ENCODE measurements around the gene NHERF2. TPM values are rescaled to one million over a fixed set of nuclear protein-coding genes. Genes with fewer than 3 reads are reported as not detected.

The NHERF2 gene
- total RNA-seq, 2 donors from 2014 or later, result 20.1 to 25.5 TPM

DNA sequence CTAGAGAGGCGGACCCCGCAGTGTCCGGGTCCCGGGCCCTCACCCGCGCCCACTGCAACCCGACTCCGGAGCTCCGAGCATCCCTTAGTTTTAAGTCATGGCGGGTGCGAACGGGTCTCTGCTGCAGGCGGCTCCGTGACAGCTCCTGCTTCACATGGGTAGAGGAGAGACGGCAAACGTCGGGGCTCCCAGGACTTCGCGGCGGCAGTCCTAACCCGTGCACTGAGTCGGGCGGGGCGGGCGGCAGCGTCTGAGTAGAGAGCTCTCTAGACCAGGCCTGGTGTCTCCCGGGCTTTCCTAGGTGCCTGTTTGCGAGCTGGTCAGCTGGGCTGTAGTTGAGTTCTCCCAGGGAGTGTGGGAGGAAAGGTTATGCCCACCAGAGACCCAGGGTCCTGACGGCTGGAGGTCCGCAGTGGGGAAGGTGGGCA, 21.4 kb downstream of the NHERF2 start:
- no peaks in the 10 kb centered on the region for H3K27me3 ChIP-seq (ENCODE audit: control insufficient read depth, insufficient read depth, low read length, poor library complexity, severe bottlenecking)
- peak overlapping the region; percentile 87 for H3K4me3 ChIP-seq (ENCODE audit: low read length)
- H3K9ac ChIP-seq (ENCODE audit: extremely low read depth, low read length, poor library complexity, severe bottlenecking), result peak overlapping the region; percentile 11
- peaks cover 15% of the 10 kb centered on the region for H3K36me3 ChIP-seq (ENCODE audit: control insufficient read depth, insufficient read depth, low read length)
- no peak for DNase-seq
- Mint-ChIP-seq H3K4me3 (peak overlapping the region; percentile 85), H3K27me3 (ENCODE audit: insufficient read depth) (no peaks in the 10 kb centered on the region), H3K27ac (peak overlapping the region; percentile 55), H3K36me3 (ENCODE audit: low read depth) (peaks cover 23% of the 10 kb centered on the region), H3K4me1 (peaks cover 11% of the 10 kb centered on the region), H3K9me3 (no peaks in the 10 kb centered on the region)
- H3K9me3 ChIP-seq (ENCODE audit: control insufficient read depth, low read length), result no peaks in the 10 kb centered on the region
- no peaks in the 10 kb centered on the region for H3K4me1 ChIP-seq (ENCODE audit: control insufficient read depth, insufficient read depth, low read length)
- TF ChIP-seq, protein P1, sequence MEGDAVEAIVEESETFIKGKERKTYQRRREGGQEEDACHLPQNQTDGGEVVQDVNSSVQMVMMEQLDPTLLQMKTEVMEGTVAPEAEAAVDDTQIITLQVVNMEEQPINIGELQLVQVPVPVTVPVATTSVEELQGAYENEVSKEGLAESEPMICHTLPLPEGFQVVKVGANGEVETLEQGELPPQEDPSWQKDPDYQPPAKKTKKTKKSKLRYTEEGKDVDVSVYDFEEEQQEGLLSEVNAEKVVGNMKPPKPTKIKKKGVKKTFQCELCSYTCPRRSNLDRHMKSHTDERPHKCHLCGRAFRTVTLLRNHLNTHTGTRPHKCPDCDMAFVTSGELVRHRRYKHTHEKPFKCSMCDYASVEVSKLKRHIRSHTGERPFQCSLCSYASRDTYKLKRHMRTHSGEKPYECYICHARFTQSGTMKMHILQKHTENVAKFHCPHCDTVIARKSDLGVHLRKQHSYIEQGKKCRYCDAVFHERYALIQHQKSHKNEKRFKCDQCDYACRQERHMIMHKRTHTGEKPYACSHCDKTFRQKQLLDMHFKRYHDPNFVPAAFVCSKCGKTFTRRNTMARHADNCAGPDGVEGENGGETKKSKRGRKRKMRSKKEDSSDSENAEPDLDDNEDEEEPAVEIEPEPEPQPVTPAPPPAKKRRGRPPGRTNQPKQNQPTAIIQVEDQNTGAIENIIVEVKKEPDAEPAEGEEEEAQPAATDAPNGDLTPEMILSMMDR (conservative IDR thresholded peaks at IDR 0.05), result no peak
- 2% methylated on average over 24 to 30 of the region's 30 CpGs for WGBS, 2 experiments (ENCODE audit: insufficient coverage in 1 of 2, insufficient read length in 1 of 2)
- no peak overlapping the region for H3K27ac ChIP-seq (ENCODE audit: low read depth, low read length)

DNA sequence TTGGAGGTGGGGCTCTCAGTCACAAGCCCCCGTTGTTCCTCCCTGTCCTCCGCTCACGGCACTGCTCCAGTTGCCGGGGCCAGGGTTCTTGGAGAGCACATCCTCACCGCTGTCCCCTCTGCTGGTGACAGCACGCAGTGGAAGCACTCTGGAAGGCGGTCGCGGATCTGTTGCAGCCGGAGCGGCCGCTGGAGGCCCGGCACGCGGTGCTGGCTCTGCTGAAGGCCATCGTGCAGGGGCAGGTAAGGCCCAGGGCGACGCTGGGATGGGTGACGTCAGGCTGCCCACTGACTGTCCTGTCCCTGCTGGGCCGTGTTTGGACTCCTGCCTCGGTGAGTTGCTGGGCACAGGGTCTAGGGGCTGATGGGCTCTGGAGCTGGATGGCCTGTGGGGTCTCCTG, 26.5 kb downstream of the NHERF2 start:
- Histone ChIP-seq H3K27ac (ENCODE audit: low read depth, low read length) (no peak overlapping the region), H3K9me3 (ENCODE audit: control insufficient read depth, low read length) (no peaks in the 10 kb centered on the region), H3K36me3 (ENCODE audit: control insufficient read depth, insufficient read depth, low read length) (peaks cover 15% of the 10 kb centered on the region), H3K4me3 (ENCODE audit: low read length) (no peak overlapping the region), H3K27me3 (ENCODE audit: control insufficient read depth, insufficient read depth, low read length, poor library complexity, severe bottlenecking) (no peaks in the 10 kb centered on the region), H3K9ac (ENCODE audit: extremely low read depth, low read length, poor library complexity, severe bottlenecking) (no peak overlapping the region), H3K4me1 (ENCODE audit: control insufficient read depth, insufficient read depth, low read length) (no peaks in the 10 kb centered on the region)
- Mint-ChIP-seq H3K9me3 (no peaks in the 10 kb centered on the region), H3K4me1 (peaks cover 8% of the 10 kb centered on the region), H3K27ac (no peak overlapping the region), H3K27me3 (ENCODE audit: insufficient read depth) (no peaks in the 10 kb centered on the region), H3K4me3 (no peak overlapping the region), H3K36me3 (ENCODE audit: low read depth) (peaks cover 30% of the 10 kb centered on the region)
- TF ChIP-seq, protein P1 (conservative IDR thresholded peaks at IDR 0.05), result no peak
- WGBS, 2 experiments (ENCODE audit: insufficient coverage in 1 of 2, insufficient read length in 1 of 2), result 94 to 100% methylated on average over 7 to 21 of the region's 21 CpGs
- no peak for DNase-seq

DNA sequence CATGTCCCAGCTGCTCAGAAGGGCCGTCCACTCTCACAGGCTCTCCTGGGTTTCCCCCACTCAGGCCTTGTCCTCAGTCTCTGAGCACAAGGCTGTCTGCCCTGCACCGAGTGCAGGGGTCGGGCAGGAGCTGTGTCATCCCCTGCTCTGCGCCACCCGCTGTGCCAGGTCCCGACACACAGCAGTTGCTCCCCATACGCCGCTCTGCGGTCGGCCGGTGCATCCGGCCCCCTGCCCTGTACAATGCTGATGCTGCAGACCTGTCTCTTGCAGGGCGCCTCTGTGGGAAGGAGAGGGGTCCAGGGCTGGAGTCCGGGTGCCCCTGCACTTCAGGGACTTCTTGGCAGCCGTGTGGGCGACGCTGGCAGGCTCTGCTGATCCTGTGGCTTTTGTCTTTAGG, 27.2 kb downstream of the NHERF2 start:
- Histone ChIP-seq H3K9me3 (ENCODE audit: control insufficient read depth, low read length) (no peaks in the 10 kb centered on the region), H3K27ac (ENCODE audit: low read depth, low read length) (no peak overlapping the region), H3K36me3 (ENCODE audit: control insufficient read depth, insufficient read depth, low read length) (peaks cover 15% of the 10 kb centered on the region), H3K4me3 (ENCODE audit: low read length) (no peak overlapping the region), H3K4me1 (ENCODE audit: control insufficient read depth, insufficient read depth, low read length) (no peaks in the 10 kb centered on the region), H3K27me3 (ENCODE audit: control insufficient read depth, insufficient read depth, low read length, poor library complexity, severe bottlenecking) (no peaks in the 10 kb centered on the region), H3K9ac (ENCODE audit: extremely low read depth, low read length, poor library complexity, severe bottlenecking) (no peak overlapping the region)
- no peak for DNase-seq
- peaks cover 30% of the 10 kb centered on the region for H3K36me3 Mint-ChIP-seq (ENCODE audit: low read depth)
- WGBS, 2 experiments (ENCODE audit: insufficient coverage in 1 of 2, insufficient read length in 1 of 2), result 94 to 98% methylated on average over 16 to 17 of the region's 17 CpGs
- no peaks in the 10 kb centered on the region for H3K9me3 Mint-ChIP-seq
- H3K27me3 Mint-ChIP-seq (ENCODE audit: insufficient read depth), result no peaks in the 10 kb centered on the region
- no peak overlapping the region for H3K27ac Mint-ChIP-seq
- TF ChIP-seq, protein P1 (conservative IDR thresholded peaks at IDR 0.05), result no peak
- H3K4me3 Mint-ChIP-seq, result no peak overlapping the region
- H3K4me1 Mint-ChIP-seq, result peaks cover 4% of the 10 kb centered on the region

Data from endodermal cell (in vitro differentiated cells).